ENCODE data around the gene SYNJ2BP.
"Not testable (repeated sequence)": the region's sequence is repeated elsewhere in the genome, so short reads cannot be mapped to it uniquely, and the experiment has no call there.

The SYNJ2BP gene

DNA sequence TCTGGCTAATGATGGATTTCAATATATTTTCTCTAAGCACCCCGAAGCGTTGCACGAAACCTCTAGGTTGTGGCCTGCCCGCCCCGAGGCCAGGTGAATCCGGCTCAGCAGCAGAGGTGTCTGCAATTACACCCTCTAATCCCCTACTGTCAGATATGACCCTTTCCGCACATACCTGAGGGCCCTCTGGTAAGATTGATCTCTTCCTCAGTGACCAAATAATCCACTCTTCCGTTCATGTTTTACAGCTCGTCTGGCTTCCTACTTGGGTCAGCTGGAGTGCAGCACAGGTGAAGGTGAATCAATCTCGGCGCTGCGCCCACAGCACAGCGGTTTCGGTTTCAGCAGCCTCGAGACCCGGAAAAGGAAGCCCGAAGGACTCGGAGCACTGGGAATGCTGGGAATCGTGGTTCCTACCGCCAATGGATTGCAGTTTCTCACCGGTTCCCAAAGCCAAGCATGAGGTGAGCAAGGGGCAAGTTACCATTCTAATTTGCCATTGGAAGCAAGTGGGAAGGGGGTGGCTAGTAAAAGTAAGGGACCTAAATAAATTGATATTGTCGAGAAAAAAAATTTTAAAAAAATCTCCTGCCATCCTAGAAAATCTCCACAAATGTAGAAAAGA is at the start of gene SYNJ2BP:
Gene SYNJ2BP (minus strand): TSS at position 366 of the 625 bp plus-strand sequence. CDS start 127 bp downstream, at position 239.
- peak; percentile 27 to 53 for DNase-seq (ENCODE audit: low read depth in 2 of 2)

DNA sequence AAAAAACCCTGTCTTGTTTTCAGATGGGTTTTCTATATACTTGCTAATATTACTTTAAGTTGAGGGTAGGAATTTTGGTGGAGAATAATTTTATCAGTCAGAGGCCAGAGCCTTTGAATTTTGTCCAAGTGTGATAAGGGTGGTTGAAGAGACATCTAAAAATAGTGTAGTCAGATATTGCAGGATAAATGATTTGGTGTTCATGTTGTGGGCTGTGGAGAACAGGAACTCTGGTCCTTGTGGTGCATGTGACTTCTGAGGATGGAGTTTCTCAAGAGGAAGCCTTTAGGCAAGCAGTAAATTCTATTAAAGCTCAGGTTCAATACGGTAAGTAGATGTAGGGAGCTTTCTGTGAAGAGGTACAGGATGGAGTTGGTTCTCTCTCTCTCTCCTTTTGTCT is 37.8 kb upstream of the SYNJ2BP start:
- DNase-seq (ENCODE audit: low read depth in 2 of 2) = no peak

DNA sequence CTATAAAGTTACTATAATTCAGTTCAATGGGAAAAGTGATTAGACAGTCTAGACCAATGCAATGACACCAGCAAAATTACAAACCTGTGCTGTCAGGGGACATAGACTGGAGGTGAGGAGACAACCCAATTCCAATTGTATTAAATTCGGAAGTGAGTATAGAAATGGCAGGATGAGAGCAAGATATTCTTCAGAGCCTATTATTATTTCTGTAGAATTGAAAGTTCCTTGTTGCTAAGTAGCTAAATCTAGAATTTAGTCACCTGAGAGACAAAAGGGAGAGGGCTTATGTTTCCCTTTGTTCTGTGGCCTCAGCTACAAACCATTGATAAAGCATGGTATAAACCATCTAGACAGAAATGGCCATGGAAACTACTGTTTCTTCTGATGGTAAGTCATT is 35.0 kb upstream of the SYNJ2BP start, which contains the start of gene ADAM21:
Gene ADAM21 (plus strand): TSS at position 301 of the 400 bp plus-strand sequence. CDS start 5,326 bp downstream, outside the sequence.
- no peak for DNase-seq (ENCODE audit: low read depth in 2 of 2)

DNA sequence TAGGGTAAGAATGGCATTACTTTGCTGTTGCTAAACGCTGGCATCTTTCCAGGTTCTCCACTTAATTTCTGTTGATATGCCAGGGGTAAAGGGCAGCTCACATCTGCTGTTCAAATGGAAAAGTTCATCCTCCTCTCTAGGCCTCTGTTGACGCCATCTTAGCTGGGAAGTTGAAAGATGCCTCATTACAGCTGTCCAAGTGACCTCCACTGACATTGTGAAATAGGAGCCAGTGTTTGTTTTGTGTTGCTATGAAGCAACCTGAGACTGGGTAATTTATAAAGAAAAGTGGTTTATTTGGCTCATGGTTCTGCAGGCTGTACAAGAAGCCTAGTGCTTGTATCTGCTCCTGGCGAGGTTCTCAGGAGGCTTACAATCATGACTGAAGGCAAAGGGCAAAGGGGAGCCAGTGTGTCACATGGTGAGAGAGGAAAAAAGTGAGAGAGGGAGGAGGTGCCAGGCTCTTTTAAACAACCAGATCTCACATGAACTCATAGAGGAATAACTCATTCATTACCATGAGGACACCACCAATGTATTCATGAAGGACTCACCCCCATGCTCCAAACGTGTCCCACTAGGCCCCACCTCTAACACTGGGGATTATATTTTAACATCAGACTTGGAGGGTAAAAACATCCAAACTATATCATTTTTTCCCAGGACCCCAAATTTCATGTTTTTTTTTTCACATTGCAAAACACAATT is 31.9 kb upstream of the SYNJ2BP start:
- DNase-seq (ENCODE audit: low read depth in 2 of 2) = no peak

DNA sequence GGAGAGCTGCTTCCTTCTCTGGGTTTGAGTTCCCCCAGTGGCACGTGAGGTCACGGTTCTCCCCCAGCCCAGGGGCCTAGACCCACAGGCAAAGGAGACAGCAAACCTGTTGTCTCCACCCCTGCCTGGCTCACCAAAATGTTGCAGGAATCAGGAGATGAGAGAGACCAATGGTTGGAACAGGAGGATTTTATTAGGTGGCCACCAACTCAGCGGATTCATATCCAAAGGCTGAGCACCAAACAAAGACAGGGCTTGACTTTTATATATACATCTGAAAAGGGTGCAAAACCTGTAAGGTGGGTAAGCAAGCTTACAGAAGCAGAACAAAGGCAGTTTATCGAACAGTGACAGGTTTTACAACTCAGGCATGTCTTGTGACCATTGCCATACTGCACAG is 25.9 kb upstream of the SYNJ2BP start:
- no peak for DNase-seq (ENCODE audit: low read depth in 2 of 2)

DNA sequence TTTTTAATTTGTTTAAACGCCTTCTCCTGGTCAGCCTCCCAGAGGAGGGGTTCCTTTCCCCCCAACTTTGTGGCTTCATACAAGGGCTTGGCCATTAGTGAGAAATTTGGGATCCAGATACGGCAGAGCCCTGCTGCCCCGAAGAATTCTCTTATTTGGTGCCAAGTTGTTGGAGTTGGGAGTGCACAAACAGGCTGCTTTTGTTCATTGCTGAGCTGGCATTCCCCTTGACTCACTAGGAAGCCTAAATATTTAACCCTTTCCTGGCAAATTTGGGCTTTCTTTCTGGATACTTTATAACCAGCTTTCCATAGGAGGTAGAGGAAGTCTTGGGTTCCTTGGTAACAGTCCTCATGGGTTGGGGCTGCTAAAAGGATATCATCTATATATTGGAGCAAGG is 24.8 kb upstream of the SYNJ2BP start:
- no peak for DNase-seq (ENCODE audit: low read depth in 2 of 2)

- no peak for DNase-seq (ENCODE audit: low read depth in 2 of 2)
Measured at GRCh38 chr14:70436867-70437266, 20.0 kb upstream of the SYNJ2BP start.

DNA sequence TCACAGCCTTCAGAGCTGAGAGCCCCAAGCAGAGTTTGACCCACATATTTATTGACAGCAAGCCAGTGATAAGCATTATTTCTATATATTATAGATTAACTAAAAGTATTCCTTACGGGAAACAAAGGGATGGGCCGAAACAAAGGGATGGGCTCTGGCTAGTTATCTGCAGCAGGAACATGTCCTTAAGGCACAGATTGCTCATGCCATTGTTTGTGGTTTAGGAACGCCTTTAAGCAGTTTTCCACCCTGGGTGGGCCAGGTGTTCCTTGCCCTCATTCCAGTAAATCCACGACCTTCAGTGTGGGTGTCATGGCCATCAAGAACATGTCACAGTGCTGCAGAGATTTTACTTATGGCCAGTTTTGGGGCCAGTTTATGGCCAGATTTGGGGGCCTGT is 9.7 kb upstream of the SYNJ2BP start:
- DNase-seq (ENCODE audit: low read depth in 2 of 2) = not testable (repeated sequence)

GRCh38 chr14:70425354-70425753 is 8.5 kb upstream of the SYNJ2BP start:
- no peak for DNase-seq (ENCODE audit: low read depth in 2 of 2)

DNA sequence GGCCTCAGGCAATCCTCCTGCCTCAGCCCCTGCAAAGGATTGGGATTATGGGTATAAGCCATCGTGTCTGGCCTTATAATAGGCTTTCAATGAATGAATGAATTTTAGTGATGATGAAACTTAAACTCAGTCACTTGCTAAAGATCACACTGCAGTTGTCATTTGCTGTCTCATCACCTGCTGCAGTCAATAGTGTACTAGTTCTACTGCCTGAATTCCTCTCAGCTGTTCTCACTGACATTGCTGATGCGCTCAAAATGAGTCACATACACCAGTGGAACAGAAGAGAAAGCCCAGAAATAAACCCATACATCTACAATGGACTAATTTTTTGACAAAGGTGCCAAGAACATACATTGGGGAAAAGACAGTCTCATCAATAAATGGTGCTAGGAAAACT is 5.6 kb upstream of the SYNJ2BP start:
- DNase-seq (ENCODE audit: low read depth in 2 of 2) = no peak

DNA sequence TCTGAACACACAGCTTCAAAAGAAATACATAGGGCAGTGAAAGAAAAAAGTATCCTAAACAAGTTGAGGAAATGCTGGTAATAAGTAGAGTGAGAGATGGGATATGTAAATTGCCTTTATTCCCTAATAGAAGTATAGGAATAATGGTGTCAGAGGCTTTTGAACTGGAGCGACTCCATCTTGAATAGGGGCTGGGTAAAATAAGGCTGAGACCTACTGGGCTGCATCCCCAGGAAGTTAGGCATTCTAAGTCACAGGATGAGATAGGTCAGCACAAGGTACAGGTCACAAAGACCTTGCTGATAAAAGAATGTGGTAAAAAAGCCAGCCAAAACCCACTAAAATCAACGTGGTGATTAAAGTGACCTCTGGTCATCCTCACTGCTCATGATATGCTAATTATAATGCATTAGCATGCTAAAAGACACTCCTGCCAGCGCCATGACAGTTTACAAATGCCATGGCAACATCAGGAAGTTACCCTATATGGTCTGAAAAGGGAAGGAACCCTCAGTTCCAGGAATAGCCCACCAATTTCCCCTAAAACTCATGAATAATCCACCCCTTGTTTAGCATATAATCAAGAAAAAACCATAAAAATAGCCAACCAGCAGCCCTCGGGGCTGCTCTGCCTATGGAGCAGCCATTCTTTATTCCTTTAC is 2.5 kb upstream of the SYNJ2BP start:
- DNase-seq (ENCODE audit: low read depth in 2 of 2) = not testable (repeated sequence)

- no peak for DNase-seq (ENCODE audit: low read depth in 2 of 2)
Measured at GRCh38 chr14:70416338-70416724, 559 bp downstream of the SYNJ2BP start.

GRCh38 chr14:70415788-70416187 is 1.1 kb downstream of the SYNJ2BP start:
- no peak for DNase-seq (ENCODE audit: low read depth in 2 of 2)

GRCh38 chr14:70407621-70408020 is 9.3 kb downstream of the SYNJ2BP start:
- no peak for DNase-seq (ENCODE audit: low read depth in 2 of 2)

DNA sequence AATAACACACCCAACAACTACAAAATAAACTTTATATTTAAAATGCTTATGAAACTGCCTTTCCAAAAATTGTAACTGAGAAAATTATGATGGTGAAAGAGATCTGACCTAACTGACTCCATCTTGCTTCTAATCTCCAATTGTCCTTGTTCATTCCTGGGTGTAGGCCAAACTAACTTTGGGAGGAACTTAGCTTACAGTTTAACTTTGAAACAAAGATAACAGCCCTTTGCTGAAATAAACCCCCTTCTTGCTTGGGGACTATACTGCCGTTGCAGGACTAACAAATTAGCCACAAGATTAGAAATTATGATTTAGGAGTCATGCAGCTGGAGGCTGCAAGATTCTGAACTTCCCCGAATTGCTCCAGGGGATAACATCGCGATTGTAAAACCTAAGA is 10.7 kb downstream of the SYNJ2BP start:
- DNase-seq (ENCODE audit: low read depth in 2 of 2) = not testable (repeated sequence)

DNA sequence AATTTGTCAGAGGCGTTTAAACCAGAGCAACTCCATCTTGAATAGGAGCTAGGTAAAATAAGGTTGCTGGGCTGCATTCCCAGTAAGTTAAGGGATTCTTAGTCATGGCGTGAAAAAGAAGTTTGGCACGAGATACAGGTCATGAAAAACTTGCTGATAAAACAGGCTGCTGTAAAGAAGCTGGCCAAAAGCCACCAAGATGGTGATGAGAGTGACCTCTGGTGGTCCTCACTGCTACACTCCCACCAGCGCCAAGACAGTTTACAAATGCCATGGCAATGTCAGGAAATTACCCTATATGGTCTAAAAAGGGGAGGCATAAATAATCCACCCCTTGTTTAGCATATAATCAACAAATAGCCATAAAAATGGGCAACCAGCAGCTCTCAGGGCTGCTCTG is 13.6 kb downstream of the SYNJ2BP start:
- not testable (repeated sequence) for DNase-seq (ENCODE audit: low read depth in 2 of 2)

DNA sequence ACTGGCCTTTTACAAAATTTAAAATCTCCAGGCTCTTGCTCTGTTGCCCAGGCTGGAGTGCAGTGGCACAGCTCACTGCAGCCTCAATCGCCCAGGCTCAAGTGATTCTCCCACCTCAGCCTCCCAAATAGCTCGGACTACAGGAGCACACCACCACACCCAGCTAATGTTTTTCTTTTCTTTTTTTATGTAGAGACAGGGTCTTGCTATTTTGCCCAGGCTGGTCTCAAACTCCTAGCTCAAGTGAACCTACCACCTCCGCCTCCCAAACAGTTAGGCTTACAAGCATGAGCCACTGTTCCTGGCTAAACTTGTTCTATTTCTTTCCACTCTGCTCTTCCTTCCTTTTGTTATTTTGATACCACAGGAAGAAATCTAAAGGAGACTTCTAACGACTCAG is 15.2 kb downstream of the SYNJ2BP start:
- DNase-seq (ENCODE audit: low read depth in 2 of 2) = no peak

GRCh38 chr14:70398706-70399431 is 18.0 kb downstream of the SYNJ2BP start:
- DNase-seq (ENCODE audit: low read depth in 2 of 2) = no peak

- no peak for DNase-seq (ENCODE audit: low read depth in 2 of 2)
Measured at GRCh38 chr14:70398280-70398679, 18.6 kb downstream of the SYNJ2BP start.

- no peak for DNase-seq (ENCODE audit: low read depth in 2 of 2)
Measured at GRCh38 chr14:70397746-70398145, 19.1 kb downstream of the SYNJ2BP start.

GRCh38 chr14:70394674-70395306 is 22.1 kb downstream of the SYNJ2BP start:
- DNase-seq (ENCODE audit: low read depth in 2 of 2) = no peak

GRCh38 chr14:70392676-70393075 is 24.2 kb downstream of the SYNJ2BP start:
- no peak for DNase-seq (ENCODE audit: low read depth in 2 of 2)
